HCT116 (cell line): ENCODE results near the gene RNF7. TPM values are rescaled to one million over a fixed set of nuclear protein-coding genes. Genes with fewer than 3 reads are reported as not detected.

Source experiments
- ATAC-seq: fragments of 200-7000 bp; cut with Tn5 transposase; 2 replicates; pipeline ENCODE4 v1.9.1; 2020; ENCODE audit warnings: mild to moderate bottlenecking, moderate library complexity
- BruUV-seq: library from RNA; stranded (reverse); fragments of 400-500 nt; replicated peaks from 2 replicates; lab custom pipeline; 2021; lab: Mats Ljungman, UMichigan
- CTCF ChIA-PET: fragments of 300-600 bp; sonication (Branson Sonifier 250); formaldehyde crosslinking; loops from one replicate; lab custom pipeline; 2021; ENCODE audit warnings: antibody characterized with exemption; lab: Charles Lee
- POLR2A ChIA-PET: fragments of 300-600, 350-600 bp; sonication (Branson Sonifier 250); formaldehyde crosslinking; loops from one replicate; lab custom pipeline; 2021; ENCODE audit warnings: antibody characterized with exemption; lab: Charles Lee
- RAD21 ChIA-PET, 2 experiments: fragments of 300-600 bp; sonication (Branson Sonifier 250); formaldehyde crosslinking; loops; one replicate each; lab custom pipeline; 2023; ENCODE audit warnings: low total read pairs in 2 of 2; ENCODE audit not compliant: uncharacterized antibody in 2 of 2, unreplicated experiment in 2 of 2, low non-redundant PET in 1 of 2; lab: Charles Lee
- DNase-seq: peaks from one replicate; pipeline ENCODE4 v3.0.0-alpha.2; 2010; ENCODE audit warnings: low read depth, low spot score
- H2AFZ ChIP-seq: fragments of 200-600 bp; shearing (Covaris generic), sonication (generic); 2 replicates; pipeline ENCODE4 v1.6.1; 2017; ENCODE audit warnings: low read depth, mixed run types, mixed read lengths, antibody characterized with exemption, low read length; ENCODE audit not compliant: poor library complexity, severe bottlenecking
- H3K27ac ChIP-seq: 2 replicates; pipeline ENCODE4 v1.5.1; 2012; ENCODE audit warnings: low read depth, low read length
- H3K27me3 ChIP-seq: fragments of 200-600 bp; sonication (generic); 2 replicates; pipeline ENCODE4 v1.6.1; 2016; ENCODE audit warnings: mixed run types, low read length, mixed read lengths; ENCODE audit not compliant: insufficient read depth
- H3K36me3 ChIP-seq, 2 experiments: fragments of 200-500 bp in 1 of 2; fragments of 200-600 bp in 1 of 2; sonication (Bioruptor generic) in 1 of 2; sonication (generic) in 1 of 2; 2 replicates each; pipeline versions ENCODE4 v1.5.1 to v1.6.1; 2014 to 2016; ENCODE audit warnings: low read length in 2 of 2, inconsistent platforms in 1 of 2, mixed read lengths in 1 of 2, mixed run types in 1 of 2; ENCODE audit not compliant: insufficient read depth in 2 of 2, control insufficient read depth in 1 of 2
- H3K4me1 ChIP-seq, 2 experiments: fragments of 200-600 bp in 1 of 2; sonication (generic) in 1 of 2; 2 replicates each; pipeline versions ENCODE4 v1.5.1 to v1.6.1; 2012 to 2017; ENCODE audit warnings: low read length in 2 of 2, inconsistent platforms in 1 of 2, mild to moderate bottlenecking in 1 of 2, mixed read lengths in 1 of 2, mixed run types in 1 of 2, moderate library complexity in 1 of 2; ENCODE audit not compliant: insufficient read depth in 2 of 2, control insufficient read depth in 1 of 2
- H3K4me2 ChIP-seq: fragments of 200-600 bp; sonication (generic); 2 replicates; pipeline ENCODE4 v1.6.1; 2017; ENCODE audit warnings: mixed run types, low read length, mixed read lengths
- H3K4me3 ChIP-seq, 2 experiments: fragments of 200-600 bp in 1 of 2; sonication (generic) in 1 of 2; replicated peaks in 1 of 2; 2 replicates each; pipeline ENCODE4 v1.5.1; 2011 to 2016; ENCODE audit warnings: low read length in 2 of 2, control low read depth in 1 of 2, low read depth in 1 of 2, mild to moderate bottlenecking in 1 of 2, mixed read lengths in 1 of 2, mixed run types in 1 of 2
- H3K79me2 ChIP-seq: fragments of 200-600 bp; sonication (generic); 2 replicates; pipeline ENCODE4 v1.6.1; 2017; ENCODE audit warnings: mild to moderate bottlenecking, mixed run types, low read length, moderate library complexity, mixed read lengths; ENCODE audit not compliant: insufficient read depth
- H3K9ac ChIP-seq: fragments of 200-600 bp; sonication (generic); 2 replicates; pipeline ENCODE4 v1.6.1; 2016; ENCODE audit warnings: low read length, mixed read lengths
- H3K9me2 ChIP-seq: fragments of 200-600 bp; sonication (generic), shearing (Covaris generic); 2 replicates; pipeline ENCODE4 v1.6.1; 2017; ENCODE audit warnings: mixed run types, mild to moderate bottlenecking, moderate library complexity; ENCODE audit not compliant: insufficient read depth
- H3K9me3 ChIP-seq, 2 experiments: fragments of 200-500 bp in 1 of 2; fragments of 200-600 bp in 1 of 2; sonication (Bioruptor generic) in 1 of 2; sonication (generic) in 1 of 2; 2 replicates each; pipeline ENCODE4 v1.6.1; 2014 to 2017; ENCODE audit warnings: low read length in 2 of 2, mixed read lengths in 2 of 2, inconsistent platforms in 1 of 2, low read depth in 1 of 2, mild to moderate bottlenecking in 1 of 2, mixed run types in 1 of 2, moderate library complexity in 1 of 2; ENCODE audit not compliant: control insufficient read depth in 1 of 2, insufficient read depth in 1 of 2
- H4K20me1 ChIP-seq: fragments of 200-600 bp; sonication (generic), shearing (Covaris generic); 2 replicates; pipeline ENCODE4 v1.6.1; 2017; ENCODE audit warnings: mixed run types, mild to moderate bottlenecking, moderate library complexity; ENCODE audit not compliant: insufficient read depth
- ATF3 ChIP-seq: IDR thresholded peaks from 2 replicates; pipeline ENCODE4 v1.6.1; 2012
- CBX3 ChIP-seq: IDR thresholded peaks from 2 replicates; pipeline ENCODE4 v1.6.1; 2012; ENCODE audit warnings: low read depth
- CEBPB ChIP-seq: IDR thresholded peaks from 2 replicates; pipeline ENCODE4 v1.6.1; 2012; ENCODE audit warnings: low read depth
- EGR1 ChIP-seq: IDR thresholded peaks from 2 replicates; pipeline ENCODE4 v1.6.1; 2012; ENCODE audit warnings: low read depth
- EZH2phosphoT487 ChIP-seq: fragments of 200-600 bp; IDR thresholded peaks from 2 replicates; pipeline ENCODE4 v1.6.1; 2018; ENCODE audit warnings: antibody characterized with exemption, borderline replicate concordance
- POLR2A ChIP-seq: IDR thresholded peaks from 2 replicates; pipeline ENCODE4 v1.7.0; 2011; ENCODE audit warnings: borderline replicate concordance; ENCODE audit not compliant: insufficient read depth, insufficient read length; ENCODE audit errors: extremely low read depth
- REST ChIP-seq: IDR thresholded peaks from 2 replicates; pipeline ENCODE4 v1.6.1; 2012; ENCODE audit warnings: low read depth
- SIN3A ChIP-seq: IDR thresholded peaks from 2 replicates; pipeline ENCODE4 v1.6.1; 2012; ENCODE audit warnings: low read depth
- SRF ChIP-seq: IDR thresholded peaks from 2 replicates; pipeline ENCODE4 v1.6.1; 2012; ENCODE audit warnings: low read depth
- TCF7L2 ChIP-seq: IDR thresholded peaks from 2 replicates; pipeline ENCODE4 v1.7.0; 2011; ENCODE audit warnings: borderline replicate concordance, inconsistent platforms; ENCODE audit not compliant: insufficient read depth, insufficient read length; ENCODE audit errors: extremely low read depth
- YY1 ChIP-seq: IDR thresholded peaks from 2 replicates; pipeline ENCODE4 v1.6.1; 2011; ENCODE audit warnings: low read length, low read depth, moderate library complexity, mild to moderate bottlenecking; ENCODE audit not compliant: insufficient replicate concordance; ENCODE audit errors: extremely low read depth
- ZBTB33 ChIP-seq: IDR thresholded peaks from 2 replicates; pipeline ENCODE4 v1.6.1; 2011; ENCODE audit warnings: mild to moderate bottlenecking, low read length, moderate library complexity; ENCODE audit not compliant: insufficient replicate concordance; ENCODE audit errors: extremely low read depth
- ZFX ChIP-seq: fragments of 450-650 bp; IDR thresholded peaks from 2 replicates; pipeline ENCODE4 v1.6.1; 2017
- ZNF274 ChIP-seq: fragments of 200-500 bp; sonication (Bioruptor generic); IDR thresholded peaks from 2 replicates; pipeline ENCODE4 v1.6.1; 2014; ENCODE audit warnings: mild to moderate bottlenecking, low read depth, low read length, inconsistent platforms
- intact Hi-C: fragments of 100-400 bp; cut with micrococcal nuclease; formaldehyde crosslinking; loops from 2 replicates; pipeline ENCODE4 v1.10.0; 2022
- total RNA-seq: library from RNA; stranded (reverse); gene quantifications from one replicate; pipeline ENCODE4 v1.2.1, GENCODE V29; 2021; ENCODE audit not compliant: unreplicated experiment

Gene RNF7
- total RNA-seq, 1 experiment from 2014 or later = 82.3 TPM

GRCh38 chr3:141708367-141708766 is 29.7 kb upstream of the RNF7 start:
- RAD21 ChIA-PET = no interaction called here
- ATAC-seq = no peak
- POLR2A ChIA-PET = no interaction called here

More at GRCh38 chr3:141708367-141708766, 29.7 kb upstream of the RNF7 start:
- no peaks in the 10 kb centered on the region for H3K9me2 ChIP-seq
- H3K79me2 ChIP-seq = no peaks in the 10 kb centered on the region
- H3K9me3 ChIP-seq = no peaks in the 10 kb centered on the region
- no peak overlapping the region for H3K4me3 ChIP-seq
- no peak for DNase-seq
- no peak overlapping the region for H2AFZ ChIP-seq
- no peaks in the 10 kb centered on the region for H4K20me1 ChIP-seq
- TF ChIP-seq TCF7L2 = no peak
- no peak for TF ChIP-seq POLR2A
- no peak for TF ChIP-seq ZBTB33
- no peak for TF ChIP-seq SRF
- no peak for TF ChIP-seq CBX3
- no peak for TF ChIP-seq ZFX
- no peak for TF ChIP-seq ATF3
- TF ChIP-seq ZNF274 = no peak
- TF ChIP-seq REST = no peak
- no peak for TF ChIP-seq CEBPB
- no peak for TF ChIP-seq SIN3A
- TF ChIP-seq EZH2phosphoT487 = no peak
- TF ChIP-seq YY1 = no peak
- TF ChIP-seq EGR1 = no peak
- BruUV-seq = no TSS peak
- intact Hi-C loops = no loop called here
- no peak overlapping the region for H3K27ac ChIP-seq
- H3K4me2 ChIP-seq = no peak overlapping the region
- H3K36me3 ChIP-seq = no peaks in the 10 kb centered on the region
- no peak overlapping the region for H3K9ac ChIP-seq
- CTCF ChIA-PET = no interaction called here
- H3K27me3 ChIP-seq = no peaks in the 10 kb centered on the region
- peaks cover 3 to 4% of the 10 kb centered on the region in 2 experiments; a peak in 1 of 4 replicates for H3K4me1 ChIP-seq
